HTERT RPE-1 (cell line): ENCODE results near the gene NKX1-2.

Source experiments
- in situ Hi-C: fragments of 300-500 bp; cut with MboI; formaldehyde crosslinking; loops from 4 replicates; pipeline ENCODE4 v1.14.3; 2020; ENCODE audit warnings: low sequenced_read_pairs

NKX1-2 gene

GRCh38 chr10:124450012-124450782 lies at the start of gene NKX1-2:
Gene NKX1-2, minus strand, starts transcription at chr10:124450035. Its CDS starts 92 bp downstream, at chr10:124449943.
- in situ Hi-C loops = no loop called here

- in situ Hi-C loops = no loop called here
Measured at GRCh38 chr10:124498056-124498455, 48.2 kb upstream of the NKX1-2 start.

GRCh38 chr10:124497196-124497881 lies 47.5 kb upstream of the NKX1-2 start:
- in situ Hi-C loops = no loop called here

- in situ Hi-C loops = no loop called here
Measured at GRCh38 chr10:124496620-124497019, 46.8 kb upstream of the NKX1-2 start.

GRCh38 chr10:124496150-124496549 lies 46.3 kb upstream of the NKX1-2 start:
- in situ Hi-C loops = no loop called here

GRCh38 chr10:124495725-124496124 lies 45.9 kb upstream of the NKX1-2 start:
- in situ Hi-C loops = no loop called here

- in situ Hi-C loops = no loop called here
Measured at GRCh38 chr10:124495162-124495561, 45.3 kb upstream of the NKX1-2 start.

- in situ Hi-C loops = no loop called here
Measured at GRCh38 chr10:124494046-124494807, 44.4 kb upstream of the NKX1-2 start.

- in situ Hi-C loops = no loop called here
Measured at GRCh38 chr10:124493214-124493882, 43.5 kb upstream of the NKX1-2 start.

- in situ Hi-C loops = no loop called here
Measured at GRCh38 chr10:124492266-124492665, 42.4 kb upstream of the NKX1-2 start.

GRCh38 chr10:124491105-124491504 lies 41.3 kb upstream of the NKX1-2 start:
- in situ Hi-C loops = no loop called here

GRCh38 chr10:124486635-124487034 lies 36.8 kb upstream of the NKX1-2 start:
- in situ Hi-C loops = no loop called here

- in situ Hi-C loops = no loop called here
Measured at GRCh38 chr10:124484661-124485060, 34.8 kb upstream of the NKX1-2 start.

- in situ Hi-C loops = no loop called here
Measured at GRCh38 chr10:124484031-124484430, 34.2 kb upstream of the NKX1-2 start.

- in situ Hi-C loops = no loop called here
Measured at GRCh38 chr10:124482876-124483275, 33.0 kb upstream of the NKX1-2 start.

- in situ Hi-C loops = no loop called here
Measured at GRCh38 chr10:124482236-124482800, 32.5 kb upstream of the NKX1-2 start.

GRCh38 chr10:124481717-124482116 lies 31.9 kb upstream of the NKX1-2 start:
- in situ Hi-C loops = no loop called here

- in situ Hi-C loops = no loop called here
Measured at GRCh38 chr10:124480860-124481259, 31.0 kb upstream of the NKX1-2 start.

- in situ Hi-C loops = no loop called here
Measured at GRCh38 chr10:124478515-124478914, 28.7 kb upstream of the NKX1-2 start.

GRCh38 chr10:124477614-124478363 lies 28.0 kb upstream of the NKX1-2 start:
- in situ Hi-C loops = no loop called here
